HUDEP-2 (cell line): ENCODE measurements around the gene TAS1R1.

ENCODE experiments used
- DNase-seq, 76 experiments: peaks; one replicate each; lab custom pipeline; 2025; ENCODE audit not compliant: unreplicated experiment in 76 of 76; lab: John Stamatoyannopoulos, UW

TAS1R1 gene

DNA sequence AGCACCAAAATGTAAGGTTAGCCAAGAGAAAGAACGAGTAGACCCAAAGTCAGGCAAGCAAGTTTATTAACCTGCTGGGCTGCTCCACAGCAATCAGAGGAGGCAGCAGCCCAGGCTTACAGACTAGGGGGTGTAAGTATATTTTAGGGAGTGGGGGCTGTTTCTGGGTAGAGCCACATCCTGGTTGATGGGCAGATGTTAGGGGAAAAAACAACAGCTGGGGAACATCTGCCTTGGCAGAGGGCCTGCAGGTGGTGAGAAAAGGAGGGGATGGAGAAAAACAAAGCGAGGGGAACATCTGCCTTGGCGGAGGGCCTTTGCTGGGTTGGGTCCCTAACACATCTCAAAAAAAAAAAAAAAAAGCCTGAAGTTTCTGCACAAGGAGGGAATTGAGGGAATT lies 15.0 kb downstream of the TAS1R1 start:
- no peak for DNase-seq

DNA sequence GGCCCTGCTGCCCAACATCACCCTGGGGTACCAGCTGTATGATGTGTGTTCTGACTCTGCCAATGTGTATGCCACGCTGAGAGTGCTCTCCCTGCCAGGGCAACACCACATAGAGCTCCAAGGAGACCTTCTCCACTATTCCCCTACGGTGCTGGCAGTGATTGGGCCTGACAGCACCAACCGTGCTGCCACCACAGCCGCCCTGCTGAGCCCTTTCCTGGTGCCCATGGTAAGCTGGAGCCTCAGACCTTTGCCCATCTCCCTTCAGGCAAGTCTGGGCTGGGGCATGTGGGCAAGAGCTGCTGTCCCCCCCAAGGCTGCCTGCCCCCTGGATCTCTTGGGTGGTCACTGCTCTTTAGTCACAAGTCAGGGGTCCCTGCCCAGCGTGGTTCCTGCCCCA lies 15.9 kb downstream of the TAS1R1 start:
- DNase-seq, result no peak

DNA sequence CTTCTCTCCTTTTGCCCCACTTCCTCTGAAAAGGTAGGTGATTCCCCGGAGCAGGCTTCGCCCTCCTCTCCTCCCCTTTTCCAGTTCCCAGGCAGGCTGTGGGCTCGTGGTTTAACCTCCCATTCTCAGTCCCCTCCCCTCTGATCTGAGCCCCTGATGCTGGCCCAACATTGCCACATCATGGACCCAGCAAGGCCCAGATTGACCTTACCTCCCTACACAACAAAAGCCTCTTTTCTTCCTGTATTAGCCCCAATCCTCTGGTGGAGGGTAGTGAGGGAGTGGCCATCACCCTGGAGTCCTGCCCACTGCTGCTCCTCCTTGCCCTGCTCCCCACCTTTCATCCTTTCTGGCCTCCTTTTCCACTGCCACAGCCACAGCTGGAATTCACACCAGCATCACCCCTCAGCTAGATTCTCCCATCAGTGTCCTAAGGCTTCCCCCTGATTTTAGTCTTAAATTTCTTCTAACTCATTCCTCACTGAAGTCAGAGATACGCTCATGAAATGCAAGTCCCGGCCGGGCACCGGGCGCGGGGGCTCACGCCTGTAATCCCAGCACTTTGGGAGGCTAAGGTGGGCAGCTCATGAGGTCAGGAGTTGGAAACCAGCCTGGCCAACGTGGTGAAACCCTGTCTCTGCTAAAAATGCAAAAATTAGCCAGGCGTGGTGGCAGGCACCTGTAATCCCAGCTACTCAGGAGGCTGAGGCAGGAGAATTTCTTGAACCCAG lies 17.7 kb downstream of the TAS1R1 start:
- no peak for DNase-seq

DNA sequence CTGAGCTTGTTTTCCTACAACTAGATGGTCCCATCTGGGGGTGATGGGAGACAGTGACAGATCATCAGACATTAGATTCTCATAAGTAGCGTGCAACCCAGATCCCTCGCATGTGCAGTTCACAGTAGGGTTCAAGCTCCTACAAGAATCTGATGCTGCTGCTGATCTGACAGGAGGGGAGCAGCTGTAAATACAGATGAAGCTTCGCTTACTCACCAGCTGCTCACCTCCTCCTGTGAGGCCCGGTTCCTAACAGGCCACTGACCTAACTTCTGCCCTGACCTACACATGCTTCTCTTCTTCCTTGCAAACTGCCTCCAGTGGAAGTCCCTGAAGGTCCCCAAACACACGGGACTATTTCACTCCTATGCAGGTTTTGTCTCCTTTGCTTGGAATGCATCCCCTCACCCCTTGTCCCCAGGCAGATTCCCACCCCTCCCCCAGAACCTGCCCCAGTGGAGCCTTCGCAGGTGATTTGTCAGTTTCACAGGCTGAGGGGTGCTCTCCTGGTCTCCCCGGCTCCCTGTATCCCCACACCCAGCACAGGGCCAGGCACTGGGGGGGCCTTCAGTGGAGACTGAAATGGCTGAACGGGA lies 19.0 kb downstream of the TAS1R1 start:
- DNase-seq, result no peak

DNA sequence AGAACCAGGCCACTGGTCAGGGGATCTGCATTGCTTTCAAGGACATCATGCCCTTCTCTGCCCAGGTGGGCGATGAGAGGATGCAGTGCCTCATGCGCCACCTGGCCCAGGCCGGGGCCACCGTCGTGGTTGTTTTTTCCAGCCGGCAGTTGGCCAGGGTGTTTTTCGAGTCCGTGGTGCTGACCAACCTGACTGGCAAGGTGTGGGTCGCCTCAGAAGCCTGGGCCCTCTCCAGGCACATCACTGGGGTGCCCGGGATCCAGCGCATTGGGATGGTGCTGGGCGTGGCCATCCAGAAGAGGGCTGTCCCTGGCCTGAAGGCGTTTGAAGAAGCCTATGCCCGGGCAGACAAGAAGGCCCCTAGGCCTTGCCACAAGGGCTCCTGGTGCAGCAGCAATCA lies 19.7 kb downstream of the TAS1R1 start:
- DNase-seq, result no peak

DNA sequence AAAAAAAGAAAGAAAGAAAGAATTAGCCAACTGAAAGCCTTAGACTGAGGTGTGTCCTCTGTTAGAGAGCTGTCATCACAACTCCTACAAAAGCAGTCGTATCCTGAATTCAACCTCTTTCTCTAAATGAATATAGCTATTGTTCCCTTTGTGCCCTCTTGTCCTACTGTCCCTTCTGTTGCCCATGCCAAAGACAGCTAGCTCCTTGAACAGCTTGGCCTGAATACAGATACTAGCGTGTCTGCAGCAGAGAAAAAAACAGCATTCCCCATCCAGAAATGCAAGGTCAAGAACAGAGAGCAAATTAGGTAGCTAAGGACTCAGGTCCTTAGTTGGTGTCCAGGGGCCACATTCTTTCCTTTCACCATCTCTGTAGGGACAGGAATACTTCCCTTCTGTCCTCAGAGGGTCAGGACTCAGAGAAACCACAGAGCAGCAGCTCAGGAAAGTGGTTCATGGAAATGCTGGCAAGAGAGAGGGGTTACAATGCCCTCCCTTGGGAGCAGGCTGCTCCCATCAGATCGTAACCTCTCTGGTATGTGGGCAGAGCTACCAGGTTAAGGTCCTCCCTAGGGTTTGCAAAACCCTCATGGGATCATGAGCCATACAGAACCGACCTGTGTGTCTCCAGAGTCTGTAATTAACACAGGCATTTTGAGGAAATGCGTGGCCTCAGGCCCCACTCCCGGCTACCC lies 22.9 kb downstream of the TAS1R1 start:
- DNase-seq, result no peak

DNA sequence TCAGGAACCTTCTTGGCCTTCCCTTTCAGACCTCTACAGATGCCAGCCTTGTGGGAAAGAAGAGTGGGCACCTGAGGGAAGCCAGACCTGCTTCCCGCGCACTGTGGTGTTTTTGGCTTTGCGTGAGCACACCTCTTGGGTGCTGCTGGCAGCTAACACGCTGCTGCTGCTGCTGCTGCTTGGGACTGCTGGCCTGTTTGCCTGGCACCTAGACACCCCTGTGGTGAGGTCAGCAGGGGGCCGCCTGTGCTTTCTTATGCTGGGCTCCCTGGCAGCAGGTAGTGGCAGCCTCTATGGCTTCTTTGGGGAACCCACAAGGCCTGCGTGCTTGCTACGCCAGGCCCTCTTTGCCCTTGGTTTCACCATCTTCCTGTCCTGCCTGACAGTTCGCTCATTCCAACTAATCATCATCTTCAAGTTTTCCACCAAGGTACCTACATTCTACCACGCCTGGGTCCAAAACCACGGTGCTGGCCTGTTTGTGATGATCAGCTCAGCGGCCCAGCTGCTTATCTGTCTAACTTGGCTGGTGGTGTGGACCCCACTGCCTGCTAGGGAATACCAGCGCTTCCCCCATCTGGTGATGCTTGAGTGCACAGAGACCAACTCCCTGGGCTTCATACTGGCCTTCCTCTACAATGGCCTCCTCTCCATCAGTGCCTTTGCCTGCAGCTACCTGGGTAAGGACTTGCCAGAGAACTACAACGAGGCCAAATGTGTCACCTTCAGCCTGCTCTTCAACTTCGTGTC lies 23.7 kb downstream of the TAS1R1 start:
- DNase-seq, result peak in 1 of 76 experiments; percentile 11

DNA sequence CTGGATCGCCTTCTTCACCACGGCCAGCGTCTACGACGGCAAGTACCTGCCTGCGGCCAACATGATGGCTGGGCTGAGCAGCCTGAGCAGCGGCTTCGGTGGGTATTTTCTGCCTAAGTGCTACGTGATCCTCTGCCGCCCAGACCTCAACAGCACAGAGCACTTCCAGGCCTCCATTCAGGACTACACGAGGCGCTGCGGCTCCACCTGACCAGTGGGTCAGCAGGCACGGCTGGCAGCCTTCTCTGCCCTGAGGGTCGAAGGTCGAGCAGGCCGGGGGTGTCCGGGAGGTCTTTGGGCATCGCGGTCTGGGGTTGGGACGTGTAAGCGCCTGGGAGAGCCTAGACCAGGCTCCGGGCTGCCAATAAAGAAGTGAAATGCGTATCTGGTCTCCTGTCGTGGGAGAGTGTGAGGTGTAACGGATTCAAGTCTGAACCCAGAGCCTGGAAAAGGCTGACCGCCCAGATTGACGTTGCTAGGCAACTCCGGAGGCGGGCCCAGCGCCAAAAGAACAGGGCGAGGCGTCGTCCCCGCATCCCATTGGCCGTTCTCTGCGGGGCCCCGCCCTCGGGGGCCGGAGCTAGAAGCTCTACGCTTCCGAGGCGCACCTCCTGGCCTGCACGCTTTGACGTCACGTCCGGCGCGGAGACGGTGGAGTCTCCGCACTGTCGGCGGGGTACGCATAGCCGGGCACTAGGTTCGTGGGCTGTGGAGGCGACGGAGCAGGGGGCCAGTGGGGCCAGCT lies 24.4 kb downstream of the TAS1R1 start, which contains the start of gene ZBTB48:
ZBTB48 (plus strand) TSS at position 621 of the 745 bp plus-strand sequence. CDS start 616 bp downstream, outside the sequence.
- peak; percentile 50 to 99 (median 97) for DNase-seq

DNA sequence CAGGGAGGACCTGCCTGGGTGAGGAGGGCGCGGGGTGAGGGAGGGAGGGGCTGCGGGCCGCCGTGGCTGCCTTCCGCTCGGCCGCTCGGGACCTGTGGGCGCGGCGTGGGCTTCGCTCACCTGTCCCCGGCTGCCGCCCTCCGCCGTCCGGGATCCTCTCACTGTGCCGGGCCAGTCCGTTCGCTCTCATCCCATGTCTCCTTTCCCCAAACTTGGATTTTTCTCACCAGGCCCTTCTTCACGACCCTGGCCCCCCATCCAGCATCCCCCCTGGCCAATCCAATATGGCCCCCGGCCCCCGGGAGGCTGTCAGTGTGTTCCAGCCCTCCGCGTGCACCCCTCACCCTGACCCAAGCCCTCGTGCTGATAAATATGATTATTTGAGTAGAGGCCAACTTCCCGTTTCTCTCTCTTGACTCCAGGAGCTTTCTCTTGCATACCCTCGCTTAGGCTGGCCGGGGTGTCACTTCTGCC lies 25.0 kb downstream of the TAS1R1 start:
- peak in 6 of 76 experiments; percentile 4 to 52 (median 20) for DNase-seq

DNA sequence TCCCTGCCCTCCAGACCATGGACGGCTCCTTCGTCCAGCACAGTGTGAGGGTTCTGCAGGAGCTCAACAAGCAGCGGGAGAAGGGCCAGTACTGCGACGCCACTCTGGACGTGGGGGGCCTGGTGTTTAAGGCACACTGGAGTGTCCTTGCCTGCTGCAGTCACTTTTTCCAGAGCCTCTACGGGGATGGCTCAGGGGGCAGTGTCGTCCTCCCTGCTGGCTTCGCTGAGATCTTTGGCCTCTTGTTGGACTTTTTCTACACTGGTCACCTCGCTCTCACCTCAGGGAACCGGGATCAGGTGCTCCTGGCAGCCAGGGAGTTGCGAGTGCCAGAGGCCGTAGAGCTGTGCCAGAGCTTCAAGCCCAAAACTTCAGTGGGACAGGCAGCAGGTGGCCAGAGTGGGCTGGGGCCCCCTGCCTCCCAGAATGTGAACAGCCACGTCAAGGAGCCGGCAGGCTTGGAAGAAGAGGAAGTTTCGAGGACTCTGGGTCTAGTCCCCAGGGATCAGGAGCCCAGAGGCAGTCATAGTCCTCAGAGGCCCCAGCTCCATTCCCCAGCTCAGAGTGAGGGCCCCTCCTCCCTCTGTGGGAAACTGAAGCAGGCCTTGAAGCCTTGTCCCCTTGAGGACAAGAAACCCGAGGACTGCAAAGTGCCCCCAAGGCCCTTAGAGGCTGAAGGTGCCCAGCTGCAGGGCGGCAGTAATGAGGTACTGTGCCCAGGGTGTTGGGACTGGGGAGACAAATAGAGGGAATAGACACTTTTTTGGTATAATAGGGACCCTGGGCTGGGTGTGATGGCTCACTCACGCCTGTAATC lies 25.7 kb downstream of the TAS1R1 start:
- DNase-seq, result peak in 6 of 76 experiments; percentile 10 to 46 (median 22)

DNA sequence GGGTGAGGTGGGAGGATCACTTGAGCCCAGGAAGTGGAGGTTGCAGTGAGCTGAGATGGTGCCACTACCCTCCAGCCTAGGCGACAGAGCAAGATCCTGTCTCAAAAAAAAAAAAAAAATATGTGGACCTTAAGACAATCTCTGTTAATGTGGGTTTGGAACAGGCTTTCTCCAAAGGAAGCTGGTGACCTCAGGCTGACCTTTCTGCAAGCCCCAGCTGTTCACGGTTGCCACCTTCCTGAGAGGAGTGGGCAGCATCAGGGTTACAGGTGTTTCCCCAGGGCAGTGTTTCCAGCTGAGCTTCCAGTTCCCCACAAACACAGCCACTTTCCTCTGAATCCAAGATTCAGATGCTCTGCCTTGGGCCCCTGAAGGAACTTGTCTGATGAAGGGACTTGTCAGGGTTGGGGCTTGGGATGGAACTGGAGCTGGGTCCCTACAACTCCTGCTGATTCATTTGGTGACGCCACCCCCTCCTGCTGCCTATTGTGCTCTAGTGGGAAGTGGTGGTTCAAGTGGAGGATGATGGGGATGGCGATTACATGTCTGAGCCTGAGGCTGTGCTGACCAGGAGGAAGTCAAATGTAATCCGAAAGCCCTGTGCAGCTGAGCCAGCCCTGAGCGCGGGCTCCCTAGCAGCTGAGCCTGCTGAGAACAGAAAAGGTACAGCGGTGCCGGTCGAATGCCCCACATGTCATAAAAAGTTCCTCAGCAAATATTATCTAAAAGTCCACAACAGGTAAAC lies 26.6 kb downstream of the TAS1R1 start:
- DNase-seq, result no peak

DNA sequence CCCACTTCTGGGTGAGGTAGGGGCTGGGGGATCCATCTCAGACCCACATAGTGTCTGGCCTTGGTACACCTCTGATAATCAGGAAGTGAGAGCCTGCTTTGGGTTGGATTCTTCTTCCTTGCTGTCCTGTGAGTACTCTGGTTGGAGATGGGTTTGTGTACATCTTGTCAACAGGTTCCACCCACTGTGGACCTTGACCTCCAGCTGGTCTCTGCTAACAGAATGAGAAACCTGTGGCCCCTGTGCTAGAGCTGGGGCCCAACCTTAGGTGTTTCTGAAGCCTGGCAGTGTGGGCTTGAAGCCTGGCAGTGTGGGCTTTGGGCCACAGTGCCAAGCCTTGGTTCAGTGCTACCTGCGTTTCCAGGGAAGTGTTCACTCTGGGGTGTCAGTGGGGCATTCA lies 27.3 kb downstream of the TAS1R1 start:
- no peak for DNase-seq

DNA sequence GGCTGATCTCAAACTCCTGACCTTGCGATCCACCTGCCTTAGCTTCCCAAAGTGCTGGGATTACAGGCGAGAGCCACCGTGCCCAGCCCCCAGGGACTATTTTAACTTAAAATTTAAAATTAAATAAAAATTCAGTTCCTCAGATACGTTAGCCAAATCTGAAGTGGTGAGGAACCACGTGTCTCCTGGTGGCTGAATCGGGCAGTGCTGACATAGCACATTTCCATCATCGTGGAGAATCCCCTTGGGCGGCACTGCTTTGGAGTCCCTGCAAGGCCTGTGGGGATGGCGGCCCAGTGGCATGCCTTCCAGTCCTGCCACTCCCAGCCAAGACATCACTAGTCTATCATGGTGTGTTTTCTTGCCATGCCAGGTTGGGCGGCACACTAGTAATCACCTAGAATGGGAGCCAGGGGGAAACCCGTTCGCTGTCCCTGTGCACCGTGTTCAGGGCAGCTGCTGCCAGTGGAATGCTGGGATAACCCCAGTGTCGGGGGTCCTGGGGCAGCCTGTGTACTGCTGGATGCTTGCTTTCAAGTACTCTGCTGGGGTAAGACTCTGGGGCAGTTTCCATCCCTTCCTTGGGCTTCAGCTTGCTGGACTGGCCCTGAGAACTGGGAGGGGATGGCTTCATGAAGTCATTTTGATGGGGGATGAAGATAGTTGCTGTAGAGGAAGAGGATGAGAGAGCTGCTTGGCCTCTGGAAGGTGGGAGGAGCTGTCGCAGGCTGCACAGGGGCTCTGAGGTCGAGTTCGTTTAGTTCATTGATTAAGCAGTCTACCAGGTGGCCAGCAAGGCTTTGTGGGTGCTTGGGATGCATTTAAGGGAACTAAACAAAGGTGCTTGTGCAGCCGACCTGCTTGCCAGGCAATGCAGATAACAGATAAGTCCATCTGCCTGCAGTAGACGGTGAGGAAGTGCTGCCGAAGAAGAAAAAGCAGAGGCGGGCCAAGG lies 29.3 kb downstream of the TAS1R1 start:
- DNase-seq, result no peak

DNA sequence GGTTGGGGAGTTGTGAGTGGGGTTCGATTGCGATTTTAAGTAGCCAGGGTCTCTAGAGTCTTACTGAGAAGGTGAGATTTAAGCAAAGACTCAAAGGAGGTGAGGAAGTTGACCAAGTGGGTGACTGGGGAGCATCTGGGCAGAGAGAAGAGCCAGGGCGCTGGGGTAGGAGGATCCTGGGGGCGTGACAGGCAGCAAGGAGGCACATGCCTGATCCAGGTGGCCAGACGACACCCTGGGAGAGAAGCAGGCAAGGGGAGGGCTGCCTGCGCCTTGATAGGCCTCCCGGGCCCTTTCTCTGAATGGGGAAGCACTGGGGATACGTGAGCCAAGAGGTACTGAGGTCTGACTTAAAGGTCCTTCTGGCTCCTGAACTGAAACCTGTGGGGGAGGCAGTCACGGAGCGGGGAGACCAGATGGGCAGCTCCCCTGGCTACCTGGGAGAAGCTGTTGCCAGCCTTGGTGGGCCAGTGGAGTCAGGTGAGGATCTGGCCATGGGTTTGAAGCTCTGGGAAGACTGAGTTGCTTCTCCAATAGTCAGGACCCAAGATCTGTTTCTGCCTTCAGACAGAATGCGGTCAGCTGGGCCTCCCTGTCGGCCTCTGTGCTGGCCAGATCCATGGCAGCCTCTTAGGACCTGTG lies 30.1 kb downstream of the TAS1R1 start:
- no peak for DNase-seq

DNA sequence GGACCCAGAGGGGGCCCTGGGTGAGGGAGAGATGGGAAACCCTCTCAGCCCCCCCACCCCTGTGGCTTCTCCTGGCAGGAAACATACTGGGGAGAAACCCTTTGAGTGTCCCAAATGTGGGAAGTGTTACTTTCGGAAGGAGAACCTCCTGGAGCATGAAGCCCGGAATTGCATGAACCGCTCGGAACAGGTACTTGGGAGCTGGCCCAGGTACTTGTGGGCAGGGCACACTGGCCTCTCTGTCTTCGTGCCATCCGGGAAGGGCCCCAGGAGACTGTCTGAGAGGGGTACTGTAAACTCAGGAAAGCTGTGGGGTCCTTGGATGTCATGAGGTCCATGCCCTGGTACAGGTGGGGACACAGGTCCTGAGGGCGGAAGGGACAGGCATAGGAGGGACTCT lies 30.7 kb downstream of the TAS1R1 start:
- DNase-seq, result no peak

DNA sequence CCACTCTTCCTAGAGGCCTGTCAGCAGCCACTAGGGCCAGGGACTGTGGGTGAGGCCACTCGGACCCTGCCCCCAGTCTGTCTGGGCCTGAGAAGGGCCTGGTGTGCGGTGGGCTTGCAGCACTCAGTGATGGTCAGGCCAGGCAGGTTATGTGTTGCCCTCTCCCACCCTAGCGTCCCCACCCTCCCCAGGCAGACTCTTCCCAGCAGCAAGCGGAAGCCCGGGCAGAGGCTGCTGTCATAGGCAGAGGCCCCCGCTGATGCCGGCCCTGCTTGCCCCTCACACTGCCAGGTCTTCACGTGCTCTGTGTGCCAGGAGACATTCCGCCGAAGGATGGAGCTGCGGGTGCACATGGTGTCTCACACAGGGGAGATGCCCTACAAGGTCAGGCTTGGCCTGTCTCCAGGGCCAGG lies 31.3 kb downstream of the TAS1R1 start:
- DNase-seq, result no peak
